MCF 10A (cell line): Measurements from ENCODE around the gene FBXO15. TPM values are rescaled to one million over a fixed set of nuclear protein-coding genes. Genes with fewer than 3 reads are reported as not detected.

Source experiments
- BruUV-seq: library from RNA; stranded (reverse); fragments of 400-500 nt; replicated peaks from 2 replicates; lab custom pipeline; 2021; lab: Mats Ljungman, UMichigan
- CTCF ChIA-PET: fragments of 300-600 bp; sonication (Branson Sonifier 250); formaldehyde crosslinking; extraction: SDS; loops from one replicate; lab custom pipeline; 2021; ENCODE audit warnings: antibody characterized with exemption, inconsistent platforms; lab: Yijun Ruan, JAX
- POLR2A ChIA-PET: fragments of 300-600, 350-650 bp; sonication (Branson Sonifier 250); formaldehyde crosslinking; extraction: SDS; loops from one replicate; lab custom pipeline; 2020; ENCODE audit warnings: antibody characterized with exemption, inconsistent platforms; lab: Yijun Ruan, JAX
- DNase-seq: peaks from one replicate; pipeline ENCODE4 v3.0.0-alpha.2; 2018; ENCODE audit not compliant: unreplicated experiment
- H3K27ac Mint-ChIP-seq: one replicate; pipeline ENCODE4 v1.8.0; 2022; ENCODE audit warnings: mild to moderate bottlenecking, low read depth, mixed read lengths; ENCODE audit not compliant: unreplicated experiment
- H3K27me3 Mint-ChIP-seq: one replicate; pipeline ENCODE4 v1.8.0; 2022; ENCODE audit warnings: mixed read lengths; ENCODE audit not compliant: insufficient read depth, unreplicated experiment
- H3K36me3 Mint-ChIP-seq: one replicate; pipeline ENCODE4 v1.8.0; 2022; ENCODE audit warnings: mild to moderate bottlenecking, moderate library complexity, mixed read lengths; ENCODE audit not compliant: insufficient read depth, unreplicated experiment
- H3K4me1 Mint-ChIP-seq: one replicate; pipeline ENCODE4 v1.8.0; 2022; ENCODE audit warnings: mixed read lengths; ENCODE audit not compliant: insufficient read depth, unreplicated experiment
- H3K4me3 Mint-ChIP-seq: one replicate; pipeline ENCODE4 v1.8.0; 2022; ENCODE audit warnings: mild to moderate bottlenecking, moderate library complexity, mixed read lengths; ENCODE audit not compliant: unreplicated experiment
- H3K9me3 Mint-ChIP-seq: one replicate; pipeline ENCODE4 v1.8.0; 2022; ENCODE audit warnings: mixed read lengths; ENCODE audit not compliant: unreplicated experiment
- CTCF ChIP-seq: fragments of 200-600 bp; IDR thresholded peaks from one replicate; pipeline ENCODE4 v1.8.0; 2022; ENCODE audit warnings: antibody characterized with exemption, mild to moderate bottlenecking; ENCODE audit not compliant: unreplicated experiment
- intact Hi-C: fragments of 100-400 bp; cut with micrococcal nuclease; formaldehyde crosslinking; loops from 2 replicates; pipeline ENCODE4 v1.14.1; 2022
- total RNA-seq: library from RNA; stranded (reverse); gene quantifications from 2 replicates; pipeline ENCODE4 v1.2.3, GENCODE V29; 2022

Gene FBXO15
- total RNA-seq, 1 experiment from 2014 or later: 0.79 TPM

- Mint-ChIP-seq H3K36me3 (no peaks in the 10 kb centered on the region), H3K4me3 (no peak overlapping the region), H3K4me1 (no peaks in the 10 kb centered on the region), H3K27me3 (peaks cover 43% of the 10 kb centered on the region), H3K27ac (no peak overlapping the region), H3K9me3 (peaks cover 7% of the 10 kb centered on the region)
- intact Hi-C loops: no loop called here
- no peak for TF ChIP-seq CTCF
- BruUV-seq: no TSS peak
- DNase-seq: no peak
- ChIA-PET POLR2A (no interaction called here), CTCF (no interaction called here)
Measured at GRCh38 chr18:74178884-74179283, 31.2 kb upstream of the FBXO15 start.

GRCh38 chr18:74175658-74176057, 28.0 kb upstream of the FBXO15 start:
- Mint-ChIP-seq H3K27me3 (peaks cover 53% of the 10 kb centered on the region), H3K36me3 (no peaks in the 10 kb centered on the region), H3K27ac (no peak overlapping the region), H3K4me3 (no peak overlapping the region), H3K9me3 (peaks cover 7% of the 10 kb centered on the region), H3K4me1 (peaks cover 7% of the 10 kb centered on the region)
- DNase-seq: no peak
- CTCF ChIA-PET: interaction anchor here (0.8 kb wide), 1 partner anchor 178 kb away, joined by 6 read pairs; no protein-coding TSS in a partner anchor
- POLR2A ChIA-PET: no interaction called here
- TF ChIP-seq CTCF: no peak
- intact Hi-C loops: no loop called here
- no TSS peak for BruUV-seq

GRCh38 chr18:74173434-74173750, 25.8 kb upstream of the FBXO15 start:
- no peak for TF ChIP-seq CTCF
- Mint-ChIP-seq H3K27ac (no peak overlapping the region), H3K4me1 (peaks cover 7% of the 10 kb centered on the region), H3K36me3 (no peaks in the 10 kb centered on the region), H3K9me3 (no peaks in the 10 kb centered on the region), H3K4me3 (no peak overlapping the region), H3K27me3 (peaks cover 75% of the 10 kb centered on the region)
- intact Hi-C loops: no loop called here
- no peak for DNase-seq
- ChIA-PET POLR2A (no interaction called here), CTCF (no interaction called here)
- BruUV-seq: no TSS peak

GRCh38 chr18:74172697-74173433, 25.2 kb upstream of the FBXO15 start:
- no TSS peak for BruUV-seq
- ChIA-PET CTCF (no interaction called here), POLR2A (no interaction called here)
- H3K4me3 Mint-ChIP-seq: no peak overlapping the region
- H3K27me3 Mint-ChIP-seq: peaks cover 77% of the 10 kb centered on the region
- TF ChIP-seq CTCF: no peak
- no peaks in the 10 kb centered on the region for H3K36me3 Mint-ChIP-seq
- no peak for DNase-seq
- no peaks in the 10 kb centered on the region for H3K9me3 Mint-ChIP-seq
- intact Hi-C loops: no loop called here
- no peak overlapping the region for H3K27ac Mint-ChIP-seq
- peaks cover 7% of the 10 kb centered on the region for H3K4me1 Mint-ChIP-seq
